ENCODE results near the gene CHSY3. TPM values are rescaled to one million over a fixed set of nuclear protein-coding genes. Genes with fewer than 3 reads are reported as not detected.
A peak's percentile ranks its signal among the peaks of the same experiment; 100 is the strongest.

Gene CHSY3
- total RNA-seq, 2 donors from 2014 or later, result 24.3 to 28.3 TPM

GRCh38 chr5:130066644-130067043 lies 162.4 kb downstream of the CHSY3 start:
- no peak for TF ChIP-seq CTCF (IDR thresholded peaks at IDR 0.05)

GRCh38 chr5:130067364-130067763 lies 163.1 kb downstream of the CHSY3 start:
- Histone ChIP-seq H3K4me3 (no peak overlapping the region), H3K27ac (peak overlapping the region; percentile 72 to 84), H3K36me3 (no peaks in the 10 kb centered on the region), H3K9me3 (no peaks in the 10 kb centered on the region), H3K4me1 (ENCODE audit: control insufficient read depth in 1 of 2, low read depth in 2 of 2) (peaks cover 7 to 40% of the 10 kb centered on the region in 2 donors), H3K27me3 (replicated peaks; ENCODE audit: insufficient read depth) (no peaks in the 10 kb centered on the region)
- ATAC-seq (ENCODE audit: insufficient number of reproducible peaks, low FRiP score, low read depth), result no peak
- TF ChIP-seq CTCF (IDR thresholded peaks at IDR 0.05), result no peak
- no peak for DNase-seq (ENCODE audit: low spot score)

More at GRCh38 chr5:130066644-130067043, 162.4 kb downstream of the CHSY3 start:
- H3K36me3 ChIP-seq, result no peaks in the 10 kb centered on the region
- peak overlapping the region; percentile 72 to 84 for H3K27ac ChIP-seq
- peaks cover 7 to 40% of the 10 kb centered on the region in 2 donors for H3K4me1 ChIP-seq (ENCODE audit: control insufficient read depth in 1 of 2, low read depth in 2 of 2)
- peak overlapping the region; percentile 38 for H3K4me3 ChIP-seq
- no peaks in the 10 kb centered on the region for H3K27me3 ChIP-seq (replicated peaks; ENCODE audit: insufficient read depth)
- DNase-seq (ENCODE audit: low spot score) (no peak), ATAC-seq (ENCODE audit: insufficient number of reproducible peaks, low FRiP score, low read depth) (no peak)
- H3K9me3 ChIP-seq, result no peaks in the 10 kb centered on the region

- Histone ChIP-seq H3K27me3 (replicated peaks; ENCODE audit: insufficient read depth) (no peaks in the 10 kb centered on the region), H3K4me1 (ENCODE audit: control insufficient read depth in 1 of 2, low read depth in 2 of 2) (peaks cover 7 to 40% of the 10 kb centered on the region in 2 donors), H3K36me3 (no peaks in the 10 kb centered on the region), H3K4me3 (no peak overlapping the region), H3K27ac (peak overlapping the region in 1 of 2 donors; percentile 84), H3K9me3 (no peaks in the 10 kb centered on the region)
- ATAC-seq (ENCODE audit: insufficient number of reproducible peaks, low FRiP score, low read depth) (no peak), DNase-seq (ENCODE audit: low spot score) (no peak)
- no peak for TF ChIP-seq CTCF (IDR thresholded peaks at IDR 0.05)
These were observed 163.8 kb downstream of the CHSY3 start for GRCh38 chr5:130068101-130068500.

DNA sequence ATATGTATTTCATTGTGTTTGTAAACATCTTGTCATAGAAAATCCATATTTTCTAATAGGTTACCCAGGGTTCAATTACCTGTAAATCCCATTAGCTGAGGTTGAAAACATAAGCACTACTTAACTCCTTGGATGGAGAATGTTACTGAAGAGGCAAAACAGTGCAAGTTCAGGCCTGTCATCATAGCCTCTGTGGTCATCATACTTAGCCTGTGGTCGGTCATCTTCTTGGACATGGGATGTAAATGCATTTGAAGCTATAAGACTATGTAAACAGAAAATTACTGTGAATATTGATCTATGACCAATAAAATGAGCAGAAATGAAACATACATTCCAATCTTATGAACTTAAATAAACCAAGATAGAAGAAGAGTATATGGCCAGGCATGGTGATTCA lies 164.7 kb downstream of the CHSY3 start:
- Histone ChIP-seq H3K27ac (no peak overlapping the region), H3K4me3 (no peak overlapping the region), H3K9me3 (no peaks in the 10 kb centered on the region), H3K4me1 (ENCODE audit: control insufficient read depth in 1 of 2, low read depth in 2 of 2) (peaks cover 7 to 40% of the 10 kb centered on the region in 2 donors), H3K27me3 (replicated peaks; ENCODE audit: insufficient read depth) (no peaks in the 10 kb centered on the region), H3K36me3 (no peaks in the 10 kb centered on the region)
- DNase-seq (ENCODE audit: low spot score) (no peak), ATAC-seq (ENCODE audit: insufficient number of reproducible peaks, low FRiP score, low read depth) (no peak)
- no peak for TF ChIP-seq CTCF (IDR thresholded peaks at IDR 0.05)

- no peaks in the 10 kb centered on the region for H3K4me1 ChIP-seq (ENCODE audit: control insufficient read depth in 1 of 2, low read depth in 2 of 2)
- no peaks in the 10 kb centered on the region for H3K36me3 ChIP-seq
These were observed 170.6 kb downstream of the CHSY3 start for GRCh38 chr5:130074820-130075219.

More at GRCh38 chr5:130074820-130075219, 170.6 kb downstream of the CHSY3 start:
- DNase-seq (ENCODE audit: low spot score) (no peak), ATAC-seq (ENCODE audit: insufficient number of reproducible peaks, low FRiP score, low read depth) (no peak)
- TF ChIP-seq CTCF (IDR thresholded peaks at IDR 0.05), result no peak
- H3K4me3 ChIP-seq, result no peak overlapping the region
- H3K27me3 ChIP-seq (replicated peaks; ENCODE audit: insufficient read depth), result no peaks in the 10 kb centered on the region
- no peak overlapping the region for H3K27ac ChIP-seq
- no peaks in the 10 kb centered on the region for H3K9me3 ChIP-seq

Measured in thoracic aorta (tissue), 2 donors.